Mucosa of rectum (tissue), 2 donors: ENCODE data around the gene FAM181A.

Experiments
- H3K27ac ChIP-seq, 2 donors: one replicate each; pipeline ENCODE4 v1.7.0; 2013; ENCODE audit warnings: inconsistent platforms in 2 of 2, low read depth in 2 of 2, low read length in 2 of 2
- H3K27me3 ChIP-seq, 2 donors: one replicate each; pipeline ENCODE4 v1.7.0; 2013; ENCODE audit warnings: low read length in 2 of 2; ENCODE audit not compliant: control insufficient read depth in 2 of 2, insufficient read depth in 2 of 2
- H3K36me3 ChIP-seq, 2 donors: one replicate each; pipeline ENCODE4 v1.7.0; 2013; ENCODE audit warnings: low read length in 2 of 2; ENCODE audit not compliant: control insufficient read depth in 2 of 2, insufficient read depth in 2 of 2
- H3K4me1 ChIP-seq, 2 donors: one replicate each; pipeline ENCODE4 v1.7.0; 2013; ENCODE audit warnings: low read length in 2 of 2, mild to moderate bottlenecking in 1 of 2; ENCODE audit not compliant: control insufficient read depth in 2 of 2, insufficient read depth in 2 of 2
- H3K4me3 ChIP-seq, 2 donors: one replicate each; pipeline ENCODE4 v1.7.0; 2013; ENCODE audit warnings: low read length in 2 of 2
- H3K9ac ChIP-seq, 2 donors: one replicate each; pipeline ENCODE4 v1.7.0; 2013; ENCODE audit warnings: low read length in 2 of 2, low read depth in 1 of 2, mild to moderate bottlenecking in 1 of 2
- H3K9me3 ChIP-seq, 2 donors: one replicate each; pipeline ENCODE4 v1.7.0; 2013; ENCODE audit warnings: low read length in 2 of 2; ENCODE audit not compliant: control insufficient read depth in 2 of 2
- donor health status: healthy.
- donor health status: Normal muscosa, but diverticular disease.

Gene FAM181A

GRCh38 chr14:93970585-93970964, 43.4 kb downstream of the FAM181A start:
- Histone ChIP-seq H3K4me1 (peaks cover 11 to 48% of the 10 kb centered on the region in 2 donors), H3K9me3 (no peaks in the 10 kb centered on the region), H3K4me3 (peak overlapping the region; percentile 42 to 76), H3K9ac (peak overlapping the region in 1 of 2 donors; percentile 74), H3K36me3 (no peaks in the 10 kb centered on the region), H3K27me3 (no peaks in the 10 kb centered on the region), H3K27ac (peak overlapping the region in 1 of 2 donors; percentile 74)

- Histone ChIP-seq H3K4me1 (peaks cover 16 to 48% of the 10 kb centered on the region in 2 donors), H3K4me3 (peak overlapping the region; percentile 42 to 76), H3K9ac (peak overlapping the region; percentile 38 to 74)
Measured at GRCh38 chr14:93970965-93971634, 44.0 kb downstream of the FAM181A start.

GRCh38 chr14:93971635-93972027, 44.5 kb downstream of the FAM181A start:
- Histone ChIP-seq H3K9ac (peak overlapping the region in 1 of 2 donors; percentile 74), H3K27me3 (no peaks in the 10 kb centered on the region), H3K36me3 (no peaks in the 10 kb centered on the region), H3K27ac (peak overlapping the region in 1 of 2 donors; percentile 74), H3K4me3 (peak overlapping the region; percentile 42 to 76), H3K4me1 (peaks cover 16 to 51% of the 10 kb centered on the region in 2 donors), H3K9me3 (no peaks in the 10 kb centered on the region)

More at GRCh38 chr14:93970965-93971634, 44.0 kb downstream of the FAM181A start:
- H3K36me3 ChIP-seq, result no peaks in the 10 kb centered on the region
- H3K27ac ChIP-seq, result peak overlapping the region in 1 of 2 donors; percentile 74
- no peaks in the 10 kb centered on the region for H3K27me3 ChIP-seq
- H3K9me3 ChIP-seq, result no peaks in the 10 kb centered on the region

GRCh38 chr14:93972618-93973205, 45.6 kb downstream of the FAM181A start:
- peaks cover 16 to 52% of the 10 kb centered on the region in 2 donors for H3K4me1 ChIP-seq
- no peak overlapping the region for H3K9ac ChIP-seq
- H3K9me3 ChIP-seq, result no peaks in the 10 kb centered on the region
- H3K4me3 ChIP-seq, result no peak overlapping the region
- no peaks in the 10 kb centered on the region for H3K27me3 ChIP-seq
- no peaks in the 10 kb centered on the region for H3K36me3 ChIP-seq
- H3K27ac ChIP-seq, result peak overlapping the region in 1 of 2 donors; percentile 63

- no peaks in the 10 kb centered on the region for H3K27me3 ChIP-seq
- peaks cover 16 to 45% of the 10 kb centered on the region in 2 donors for H3K4me1 ChIP-seq
- no peak overlapping the region for H3K4me3 ChIP-seq
- H3K27ac ChIP-seq, result peak overlapping the region in 1 of 2 donors; percentile 19
- H3K9ac ChIP-seq, result no peak overlapping the region
- H3K9me3 ChIP-seq, result no peaks in the 10 kb centered on the region
- H3K36me3 ChIP-seq, result no peaks in the 10 kb centered on the region
Measured at GRCh38 chr14:93973607-93974006, 46.5 kb downstream of the FAM181A start.

GRCh38 chr14:93974299-93974698, 47.2 kb downstream of the FAM181A start:
- Histone ChIP-seq H3K27me3 (no peaks in the 10 kb centered on the region), H3K36me3 (no peaks in the 10 kb centered on the region), H3K9me3 (no peaks in the 10 kb centered on the region), H3K27ac (peak overlapping the region in 1 of 2 donors; percentile 67), H3K4me3 (peak overlapping the region in 1 of 2 donors; percentile 51), H3K9ac (no peak overlapping the region), H3K4me1 (peaks cover 16 to 45% of the 10 kb centered on the region in 2 donors)

- H3K9me3 ChIP-seq, result no peaks in the 10 kb centered on the region
- H3K36me3 ChIP-seq, result no peaks in the 10 kb centered on the region
- H3K4me3 ChIP-seq, result peak overlapping the region in 1 of 2 donors; percentile 66
- H3K9ac ChIP-seq, result no peak overlapping the region
- H3K27me3 ChIP-seq, result no peaks in the 10 kb centered on the region
- peaks cover 16 to 39% of the 10 kb centered on the region in 2 donors for H3K4me1 ChIP-seq
- H3K27ac ChIP-seq, result peak overlapping the region in 1 of 2 donors; percentile 67
Measured at GRCh38 chr14:93974833-93975232, 47.7 kb downstream of the FAM181A start.

GRCh38 chr14:93975791-93976476, 48.8 kb downstream of the FAM181A start:
- Histone ChIP-seq H3K27me3 (no peaks in the 10 kb centered on the region), H3K4me1 (peaks cover 10 to 29% of the 10 kb centered on the region in 2 donors), H3K27ac (peak overlapping the region; percentile 49 to 67), H3K9me3 (no peaks in the 10 kb centered on the region), H3K4me3 (peak overlapping the region; percentile 27 to 66), H3K36me3 (no peaks in the 10 kb centered on the region), H3K9ac (peak overlapping the region in 1 of 2 donors; percentile 35)

GRCh38 chr14:93976477-93977057, 49.4 kb downstream of the FAM181A start, which contains the start of gene ASB2:
TSS of gene ASB2 (minus strand) at chr14:93976570. CDS start at chr14:93964539, 12,031 bp downstream.
- Histone ChIP-seq H3K9me3 (no peaks in the 10 kb centered on the region), H3K4me1 (peaks cover 5 to 26% of the 10 kb centered on the region in 2 donors), H3K9ac (peak within 1 kb of the TSS in 1 of 2 donors; percentile 35), H3K36me3 (no peaks in the 10 kb centered on the region), H3K4me3 (peak within 1 kb of the TSS; percentile 27 to 66), H3K27me3 (no peaks in the 10 kb centered on the region), H3K27ac (peak within 1 kb of the TSS; percentile 49 to 67)
